ENCODE data around the gene FETUB. TPM values are rescaled to one million over a fixed set of nuclear protein-coding genes. Genes with fewer than 3 reads are reported as not detected.

Gene FETUB
- total and polyA plus RNA-seq, 2 donors (not counting 3 experiments of a cell fraction or from before 2014, with no cell fraction given), result not detected

DNA sequence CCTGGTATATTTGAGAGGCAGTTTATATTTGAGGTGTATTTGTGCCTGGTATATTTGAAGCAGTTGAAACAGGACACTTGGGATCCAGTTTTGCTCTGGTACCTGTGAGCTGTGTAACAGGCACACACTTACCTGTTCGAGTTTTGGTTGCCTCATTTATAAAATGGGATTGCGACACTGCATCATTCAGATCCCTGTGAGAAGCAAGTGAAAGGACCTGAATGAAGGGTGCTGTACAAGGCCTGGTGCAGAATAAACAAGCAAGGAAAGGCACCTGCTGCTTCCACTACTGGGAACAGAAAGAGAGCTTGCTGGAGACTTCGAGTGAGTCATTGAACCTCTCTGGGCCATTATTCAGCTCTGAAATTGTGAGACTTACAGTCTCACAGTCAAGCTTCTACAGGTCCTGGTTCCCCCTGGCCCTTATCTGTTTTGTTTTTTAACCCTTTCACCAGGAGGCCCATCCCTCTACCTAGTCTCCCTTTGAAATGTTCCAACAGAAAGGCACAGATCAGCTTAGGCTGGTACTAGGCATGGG is 11.5 kb downstream of the FETUB start:
- no peaks in the 10 kb centered on the region for H3K27me3 ChIP-seq (ENCODE audit: control insufficient read depth in 2 of 2, insufficient read depth in 2 of 2, low read length in 2 of 2)
- dilution Hi-C loops (cut with MboI; ENCODE audit: extremely low pct_ligation_motif_present, low sequenced_read_pairs), result no loop called here
- H3K27ac ChIP-seq (ENCODE audit: insufficient read depth, low read depth, low read length), result no peak overlapping the region
- H3K36me3 ChIP-seq (ENCODE audit: control insufficient read depth in 2 of 2, extremely low read depth in 1 of 2, insufficient read depth in 2 of 2, low read length in 2 of 2), result no peaks in the 10 kb centered on the region
- no peak overlapping the region for H3K4me2 ChIP-seq (ENCODE audit: insufficient read depth, low read length)
- no TSS peak for BruUV-seq (replicated peaks)
- TF ChIP-seq MYC (IDR thresholded peaks at IDR 0.05; ENCODE audit: low read depth, low read length) (no peak), POLR2AphosphoS5 (IDR thresholded peaks at IDR 0.05; ENCODE audit: insufficient read depth, low read depth, low read length) (no peak), FOS (IDR thresholded peaks at IDR 0.05; ENCODE audit: borderline replicate concordance, insufficient read depth, low read length) (no peak), POLR2A (IDR thresholded peaks at IDR 0.05; ENCODE audit: low read depth, low read length) (no peak), GATA2 (IDR thresholded peaks at IDR 0.05; ENCODE audit: insufficient read depth, insufficient read length, low read depth, low read length) (no peak), JUN (IDR thresholded peaks at IDR 0.05; ENCODE audit: borderline replicate concordance, insufficient read depth, insufficient read length, low read depth) (no peak), EZH2 (IDR thresholded peaks at IDR 0.05; ENCODE audit: borderline replicate concordance, low read depth, low read length, severe bottlenecking) (no peak)
- TF ChIP-seq, protein P1, sequence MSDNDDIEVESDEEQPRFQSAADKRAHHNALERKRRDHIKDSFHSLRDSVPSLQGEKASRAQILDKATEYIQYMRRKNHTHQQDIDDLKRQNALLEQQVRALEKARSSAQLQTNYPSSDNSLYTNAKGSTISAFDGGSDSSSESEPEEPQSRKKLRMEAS (IDR thresholded peaks at IDR 0.05; ENCODE audit: insufficient read depth, insufficient read length), result no peak
- TF ChIP-seq, protein P2, sequence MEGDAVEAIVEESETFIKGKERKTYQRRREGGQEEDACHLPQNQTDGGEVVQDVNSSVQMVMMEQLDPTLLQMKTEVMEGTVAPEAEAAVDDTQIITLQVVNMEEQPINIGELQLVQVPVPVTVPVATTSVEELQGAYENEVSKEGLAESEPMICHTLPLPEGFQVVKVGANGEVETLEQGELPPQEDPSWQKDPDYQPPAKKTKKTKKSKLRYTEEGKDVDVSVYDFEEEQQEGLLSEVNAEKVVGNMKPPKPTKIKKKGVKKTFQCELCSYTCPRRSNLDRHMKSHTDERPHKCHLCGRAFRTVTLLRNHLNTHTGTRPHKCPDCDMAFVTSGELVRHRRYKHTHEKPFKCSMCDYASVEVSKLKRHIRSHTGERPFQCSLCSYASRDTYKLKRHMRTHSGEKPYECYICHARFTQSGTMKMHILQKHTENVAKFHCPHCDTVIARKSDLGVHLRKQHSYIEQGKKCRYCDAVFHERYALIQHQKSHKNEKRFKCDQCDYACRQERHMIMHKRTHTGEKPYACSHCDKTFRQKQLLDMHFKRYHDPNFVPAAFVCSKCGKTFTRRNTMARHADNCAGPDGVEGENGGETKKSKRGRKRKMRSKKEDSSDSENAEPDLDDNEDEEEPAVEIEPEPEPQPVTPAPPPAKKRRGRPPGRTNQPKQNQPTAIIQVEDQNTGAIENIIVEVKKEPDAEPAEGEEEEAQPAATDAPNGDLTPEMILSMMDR (IDR thresholded peaks at IDR 0.05; ENCODE audit: extremely low read depth in 1 of 2, insufficient read depth in 1 of 2, low read depth in 1 of 2, low read length in 2 of 2), result no peak
- no peak overlapping the region for H3K4me3 ChIP-seq (replicated peaks in 1 of 3; ENCODE audit: insufficient read depth in 1 of 3, low read depth in 1 of 3, low read length in 3 of 3)
- no peaks in the 10 kb centered on the region for H3K4me1 ChIP-seq (ENCODE audit: control insufficient read depth, extremely low read depth, insufficient read depth, low read length)
- no peaks in the 10 kb centered on the region for H3K79me2 ChIP-seq (ENCODE audit: control insufficient read depth, insufficient read depth, low read length)
- no peak for FAIRE-seq
- no peaks in the 10 kb centered on the region for H4K20me1 ChIP-seq (replicated peaks; ENCODE audit: control insufficient read depth, extremely low read depth, insufficient read depth, low read length)
- no peak for DNase-seq (ENCODE audit: low read depth, low spot score)
- H2AFZ ChIP-seq (ENCODE audit: low read depth, low read length), result no peak overlapping the region
- intact Hi-C loops (cut with micrococcal nuclease), result no loop called here
- H3K9ac ChIP-seq (replicated peaks; ENCODE audit: extremely low read depth, insufficient read depth, low read length), result no peak overlapping the region
- H3K9me3 ChIP-seq (replicated peaks; ENCODE audit: control insufficient read depth, insufficient read depth, low read length), result no peaks in the 10 kb centered on the region
- no peaks in the 10 kb centered on the region for H3K9me1 ChIP-seq (replicated peaks; ENCODE audit: control insufficient read depth, extremely low read depth, insufficient read depth, low read length)
- ChIA-PET POLR2A (no interaction called here), CTCF (interaction anchor here (1.1 kb wide), 1 partner anchor 37 kb away, joined by 3 read pairs; no protein-coding TSS in a partner anchor)

Measured in endothelial cell of umbilical vein (primary cell).